ENCODE measurements around the gene RORC. TPM values are rescaled to one million over a fixed set of nuclear protein-coding genes. Genes with fewer than 3 reads are reported as not detected.

Gene RORC
- total RNA-seq, 1 experiment from 2014 or later: 0.33 TPM

- DNase-seq (ENCODE audit: low spot score): no peak
Observed at GRCh38 chr1:151849126-151849525, 17.5 kb upstream of the RORC start.

DNA sequence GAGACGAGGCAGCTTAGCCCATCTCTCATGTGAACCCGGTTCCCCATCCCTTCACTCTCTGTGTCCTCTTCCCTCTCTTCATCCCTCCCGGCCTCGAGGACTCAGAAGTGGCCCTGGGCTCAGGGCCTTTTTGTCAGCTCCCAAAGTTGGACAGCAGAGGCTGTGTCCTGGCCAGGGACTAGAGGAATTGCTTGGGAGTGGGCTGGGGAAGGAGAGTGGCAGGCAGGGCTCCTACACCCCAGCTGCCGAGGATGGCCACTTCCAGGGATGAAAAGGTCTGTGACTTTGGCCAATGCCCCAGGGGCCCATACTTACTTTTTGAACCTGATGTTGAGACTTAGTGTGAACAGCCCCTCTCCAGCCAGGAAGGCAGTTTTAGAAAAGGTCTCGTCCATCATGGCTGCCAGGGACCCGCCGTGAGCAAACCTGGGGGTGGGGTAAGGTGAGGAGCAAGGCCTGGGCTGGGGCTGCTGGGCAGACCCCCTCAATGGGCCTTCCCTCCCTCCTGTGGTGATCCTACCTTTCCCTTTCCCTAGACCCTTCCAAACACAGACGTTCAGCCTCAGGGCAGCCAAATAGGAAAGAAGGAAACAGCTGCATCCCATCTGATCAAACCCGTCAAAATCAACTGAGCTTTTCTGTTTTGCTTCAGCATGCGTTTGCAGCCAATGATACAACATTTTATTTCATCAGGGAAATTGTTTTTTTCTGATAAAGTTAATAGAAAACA is 16.4 kb upstream of the RORC start:
- DNase-seq (ENCODE audit: low spot score): no peak

- DNase-seq (ENCODE audit: low spot score): no peak
Observed at GRCh38 chr1:151846686-151847237, 15.2 kb upstream of the RORC start.

DNA sequence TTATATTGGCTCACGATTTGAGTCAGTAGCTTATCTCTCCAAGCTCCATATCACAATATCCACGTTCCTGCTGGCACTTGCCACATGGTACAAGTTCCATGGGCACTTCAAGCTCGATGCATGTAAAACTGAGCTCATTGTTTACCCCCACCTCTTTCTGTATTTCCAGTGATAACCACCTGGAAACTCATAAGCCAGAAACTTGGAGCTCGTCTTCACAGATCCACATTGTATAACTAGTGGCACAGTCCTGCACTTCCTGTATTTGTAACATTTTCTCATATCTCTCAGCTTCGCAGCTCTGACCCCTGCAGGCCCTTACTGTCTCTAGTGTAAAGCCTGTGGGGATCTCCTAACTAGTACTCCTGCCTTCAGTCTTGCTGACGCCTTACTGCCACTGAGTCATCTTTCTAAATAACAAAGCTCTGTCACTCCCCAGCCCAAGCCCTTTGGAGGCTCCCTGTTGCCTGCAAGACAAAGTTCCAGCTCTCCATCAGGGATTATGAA is 14.5 kb upstream of the RORC start:
- DNase-seq (ENCODE audit: low spot score): no peak

DNA sequence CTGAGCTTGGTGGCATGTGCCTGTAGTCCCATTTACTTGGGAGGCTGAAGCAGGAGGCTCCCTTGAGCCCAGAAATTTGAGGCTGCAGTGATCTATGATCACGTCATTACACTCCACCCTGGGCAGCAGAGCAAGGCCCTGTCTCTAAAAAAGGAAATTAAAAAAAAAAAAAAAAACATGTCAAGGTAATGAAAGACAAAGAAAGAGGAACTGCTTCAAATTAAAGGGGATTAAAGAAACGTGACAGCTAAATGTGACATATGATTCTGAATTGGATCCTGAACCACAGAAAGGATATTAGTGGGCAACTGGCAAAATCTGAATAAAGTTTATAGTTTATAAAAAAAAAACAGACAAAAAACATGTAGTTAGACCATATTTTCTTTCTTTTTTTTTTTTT is 11.8 kb upstream of the RORC start:
- no peak for DNase-seq (ENCODE audit: low spot score)

GRCh38 chr1:151841141-151841540 is 9.5 kb upstream of the RORC start:
- no peak for DNase-seq (ENCODE audit: low spot score)

DNA sequence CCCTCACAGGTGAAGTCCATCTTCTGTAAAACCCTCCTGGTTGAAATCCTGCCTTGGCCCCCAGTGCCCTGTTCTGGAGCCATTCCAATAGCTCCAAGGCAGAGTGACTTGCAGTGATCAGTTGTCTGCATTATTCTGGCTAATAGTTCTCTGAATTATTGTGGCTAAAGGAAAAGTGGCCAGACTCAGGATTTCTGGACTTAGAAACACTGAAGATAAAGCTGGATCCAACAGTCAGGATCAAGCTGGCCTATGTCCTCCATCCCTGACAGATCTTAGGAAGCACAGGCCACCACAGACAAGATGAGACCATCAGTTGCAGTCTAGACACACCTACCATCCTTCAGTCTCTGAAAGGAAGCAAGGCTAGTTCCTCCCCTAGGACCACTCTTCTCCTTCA is 8.8 kb upstream of the RORC start:
- no peak for DNase-seq (ENCODE audit: low spot score)

DNA sequence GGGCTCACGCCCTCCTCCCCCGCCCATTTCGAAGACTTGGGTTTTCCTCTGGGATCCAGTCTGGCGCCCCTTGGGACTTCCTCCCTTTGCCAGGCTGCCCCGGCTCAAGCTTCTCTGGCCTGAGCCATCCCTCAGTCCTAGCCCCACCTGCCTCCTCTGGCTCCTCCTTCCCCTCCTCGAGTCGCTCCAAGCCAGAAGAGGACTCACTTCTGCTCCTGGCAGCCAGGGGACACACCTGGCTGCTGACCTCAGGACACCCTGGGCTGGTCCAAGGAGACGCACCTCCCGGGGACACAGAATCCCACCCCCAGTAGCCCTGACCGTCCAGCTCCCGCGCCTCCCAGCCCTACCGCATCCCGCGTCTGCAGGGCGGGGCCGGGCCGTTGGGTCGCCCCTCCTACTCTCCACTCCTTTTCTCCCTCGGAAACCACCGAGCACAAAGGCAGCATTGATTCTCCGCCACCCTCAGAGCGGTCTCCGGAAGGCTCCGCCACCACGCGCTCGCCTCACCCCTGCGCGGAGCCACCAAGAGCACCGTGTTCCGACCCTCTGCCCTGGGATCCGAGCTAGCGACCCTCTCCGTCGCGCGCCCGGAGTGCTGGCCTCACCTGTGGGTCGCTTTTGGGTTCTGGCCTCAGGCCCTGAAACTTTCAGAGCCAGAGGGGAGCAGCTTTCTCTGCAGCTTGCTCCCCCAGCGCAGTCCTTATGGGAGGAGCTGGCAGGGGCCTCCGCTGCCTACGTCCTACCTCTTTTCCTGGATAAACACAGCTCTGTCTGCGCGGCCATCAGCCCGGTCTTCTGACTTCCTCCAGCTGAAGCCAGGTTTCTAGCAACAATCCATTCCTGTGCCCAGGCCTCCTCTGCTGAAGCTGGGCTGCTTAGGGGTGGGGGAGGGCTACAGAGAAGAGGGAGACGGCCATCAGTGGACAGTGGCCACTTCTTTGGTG is 8.1 kb upstream of the RORC start, which contains the start of gene C2CD4D:
C2CD4D (minus strand) TSS at position 364 of the 947 bp plus-strand sequence. CDS start 831 bp downstream, outside the sequence.
- DNase-seq (ENCODE audit: low spot score): peak; percentile 96

- DNase-seq (ENCODE audit: low spot score): no peak
Observed at GRCh38 chr1:151839082-151839412, 7.4 kb upstream of the RORC start.

- DNase-seq (ENCODE audit: low spot score): no peak
Observed at GRCh38 chr1:151838222-151839081, 6.8 kb upstream of the RORC start.

DNA sequence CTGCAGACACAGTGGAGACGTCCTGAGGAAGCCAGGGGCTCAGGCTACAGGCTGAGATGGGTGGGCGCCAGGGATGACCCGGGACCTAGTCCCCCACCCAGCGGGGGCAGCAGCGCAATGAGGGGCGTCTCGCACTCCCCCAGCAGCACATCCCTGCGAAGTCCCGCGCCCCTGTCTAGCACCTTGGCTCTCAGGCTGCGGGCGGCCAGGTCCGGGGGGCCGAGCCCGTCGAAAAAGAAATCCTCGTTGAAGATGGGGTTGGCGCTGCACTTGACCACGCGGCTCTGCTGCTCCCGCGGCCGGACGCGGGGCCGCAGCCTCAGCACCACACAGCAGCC is 6.3 kb upstream of the RORC start:
- DNase-seq (ENCODE audit: low spot score): no peak

GRCh38 chr1:151837197-151837596 is 5.6 kb upstream of the RORC start:
- DNase-seq (ENCODE audit: low spot score): no peak

- no peak for DNase-seq (ENCODE audit: low spot score)
Observed at GRCh38 chr1:151835596-151835995, 4.0 kb upstream of the RORC start.

DNA sequence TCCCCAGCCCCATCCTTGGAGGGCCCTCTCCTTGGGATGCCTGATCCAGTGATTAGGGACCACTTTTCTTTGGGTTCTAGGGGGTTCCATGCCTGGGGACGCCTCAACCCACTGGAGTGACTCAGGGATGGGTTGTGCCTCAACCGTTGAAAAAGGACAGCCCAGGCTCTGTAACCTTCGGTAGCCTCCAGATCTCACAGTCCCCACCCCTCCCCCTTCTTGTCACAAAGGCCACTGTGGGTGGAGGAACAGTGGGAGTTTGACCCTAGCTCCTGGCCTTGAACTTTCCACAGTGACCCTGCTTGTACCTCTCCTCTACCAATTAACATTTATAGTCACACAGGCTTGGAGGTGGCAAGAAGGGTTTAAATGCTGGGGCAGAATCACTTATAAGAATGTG is 2.6 kb upstream of the RORC start:
- no peak for DNase-seq (ENCODE audit: low spot score)

DNA sequence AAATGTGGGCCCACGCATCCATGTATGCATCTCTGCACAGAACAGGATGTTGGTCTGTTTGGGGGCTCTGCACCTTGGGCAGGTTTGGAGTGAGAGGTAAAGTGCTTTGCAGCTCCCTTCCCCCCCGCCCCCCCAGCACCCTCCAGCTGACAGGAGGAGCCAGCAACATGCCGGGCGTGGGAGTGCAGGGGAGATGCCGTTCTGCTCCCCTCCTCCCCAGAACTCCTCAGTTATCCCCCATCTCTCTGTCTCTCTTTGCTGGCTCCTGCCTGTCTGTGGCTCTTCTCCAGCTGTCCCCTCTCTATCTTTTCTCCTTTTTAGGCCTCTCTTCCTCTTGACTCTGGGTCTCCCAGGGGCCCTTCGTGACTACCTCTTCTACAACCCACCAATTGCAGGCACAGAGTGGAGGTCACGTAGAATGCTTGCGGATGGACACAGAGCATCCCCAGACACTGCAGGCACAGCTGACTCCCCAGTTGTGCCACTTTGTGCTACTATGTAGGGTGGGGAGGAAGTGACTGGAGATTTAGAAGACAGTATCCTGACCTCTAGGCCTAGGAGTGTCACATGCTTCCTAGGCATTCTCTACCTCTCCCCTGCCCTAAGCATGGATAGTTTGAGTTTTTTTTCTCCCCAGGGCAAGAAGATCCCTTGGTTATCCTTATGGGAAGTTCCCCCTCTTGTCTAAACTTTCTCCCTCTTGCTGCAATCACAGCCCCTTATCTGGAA is 1.7 kb upstream of the RORC start:
- no peak for DNase-seq (ENCODE audit: low spot score)

- peak; percentile 49 for DNase-seq (ENCODE audit: low spot score)
Observed at GRCh38 chr1:151832318-151832980, 847 bp upstream of the RORC start.

- no peak for DNase-seq (ENCODE audit: low spot score)
Observed at GRCh38 chr1:151831256-151831591, 378 bp downstream of the RORC start.

DNA sequence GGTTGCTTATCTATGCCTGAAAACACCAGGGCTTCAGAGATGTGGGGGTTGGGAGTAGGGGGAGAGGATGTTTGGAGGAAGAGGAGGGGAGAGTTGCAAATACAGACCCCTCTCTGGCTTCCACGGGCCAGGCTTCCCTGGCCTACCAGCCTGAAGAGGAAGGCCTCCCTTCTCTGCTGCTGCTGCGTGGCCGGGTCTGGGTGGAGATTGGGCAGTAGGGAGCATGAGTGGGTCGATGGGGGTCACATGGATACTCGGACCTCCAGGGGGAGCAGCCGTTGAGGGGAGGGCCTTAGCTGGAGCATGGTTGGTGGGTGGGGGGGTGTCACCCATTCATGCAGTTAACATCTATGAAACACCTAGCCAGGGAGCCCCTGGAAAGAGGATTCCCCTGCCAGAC is 1.5 kb downstream of the RORC start:
- DNase-seq (ENCODE audit: low spot score): no peak

GRCh38 chr1:151829352-151830046 is 2.1 kb downstream of the RORC start:
- DNase-seq (ENCODE audit: low spot score): no peak

DNA sequence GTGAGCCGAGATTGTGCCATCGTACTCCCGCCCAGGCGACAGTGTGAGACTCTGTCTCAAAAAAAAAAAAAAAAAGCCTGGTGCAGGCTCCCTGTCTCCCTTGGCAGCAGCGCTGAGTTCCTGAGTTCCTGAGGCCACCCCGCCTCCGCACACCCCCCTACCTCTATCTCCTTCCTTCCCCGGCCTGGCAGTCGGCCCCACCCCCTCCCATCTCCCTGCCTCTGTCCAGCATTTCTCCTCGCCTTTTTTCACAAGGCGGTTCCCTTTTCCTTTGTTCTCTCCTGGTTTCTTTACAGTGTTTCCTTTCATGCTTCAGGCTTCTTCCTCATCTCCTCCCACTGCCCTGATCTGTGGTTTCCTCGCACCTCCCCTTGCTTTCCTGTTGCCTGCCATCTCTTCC is 2.7 kb downstream of the RORC start:
- DNase-seq (ENCODE audit: low spot score): peak; percentile 80
